H1 (cell line): ENCODE data around the gene AMN. TPM values are rescaled to one million over a fixed set of nuclear protein-coding genes. Genes with fewer than 3 reads are reported as not detected.

ENCODE experiments used
- SAP30 ChIP-seq: fragments of 300-600 bp; sonication (generic); IDR thresholded peaks from 2 replicates; pipeline ENCODE4 v1.7.1; 2012; ENCODE audit warnings: low read length, moderate library complexity, mild to moderate bottlenecking, inconsistent platforms; ENCODE audit not compliant: insufficient read depth, insufficient replicate concordance
- polyA plus RNA-seq, 7 experiments: library from polyadenylated mRNA; depleted of rRNA in 3 of 7; stranded (reverse) in 5 of 7; unstranded in 2 of 7; fragments of >200 nt in 5 of 7; fragments of 200-250 nt in 2 of 7; gene quantifications; 1 replicate in 5 of 7; 2 replicates in 1 of 7; 4 replicates in 1 of 7; pipeline versions ENCODE4 v1.2.1 to v1.2.3, GENCODE V29; 2011 to 2013; ENCODE audit warnings: missing spikeins in 2 of 7, mixed read lengths in 2 of 7
- total RNA-seq: library from RNA; stranded (reverse); fragmentation: NEBNext Ultra II Directional; extraction: Animal tissue kit (Norgen Biotek cat#: 25700); gene quantifications from 2 replicates; pipeline ENCODE4 v1.2.1, GENCODE V29; 2021
- TF ChIP-seq, protein P1 (sequence below): fragments of 300-600 bp; sonication (generic); IDR thresholded peaks from 2 replicates; pipeline ENCODE4 v1.7.1; 2012; ENCODE audit warnings: low read length, moderate library complexity, mild to moderate bottlenecking, inconsistent platforms; ENCODE audit not compliant: insufficient replicate concordance

AMN gene
- total and polyA plus RNA-seq, 2 of the 8 experiments (the other 6 are each of a cell fraction or from before 2014, with no cell fraction given) = 0.77 to 1.5 TPM

DNA sequence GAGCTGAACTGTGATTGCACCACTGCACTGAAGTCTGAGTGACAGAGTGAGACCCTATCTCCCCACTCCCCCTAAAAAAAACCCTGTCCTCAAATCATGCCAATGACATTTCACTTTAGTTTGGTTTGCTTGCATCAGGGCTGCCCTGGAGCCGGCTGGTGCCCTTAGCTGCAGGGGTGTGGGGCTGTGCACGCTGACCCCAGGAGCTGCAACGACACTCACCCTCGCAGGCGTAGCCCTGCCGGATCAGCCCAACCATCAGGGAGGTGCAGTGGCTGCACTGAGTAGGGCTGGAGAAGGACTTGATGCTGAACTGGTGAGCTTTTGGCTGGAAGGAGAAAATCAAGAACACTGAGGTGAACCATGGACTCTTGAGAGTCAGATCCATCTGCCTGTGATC is 29.8 kb downstream of the AMN start (continued):
- TF ChIP-seq, protein P1, sequence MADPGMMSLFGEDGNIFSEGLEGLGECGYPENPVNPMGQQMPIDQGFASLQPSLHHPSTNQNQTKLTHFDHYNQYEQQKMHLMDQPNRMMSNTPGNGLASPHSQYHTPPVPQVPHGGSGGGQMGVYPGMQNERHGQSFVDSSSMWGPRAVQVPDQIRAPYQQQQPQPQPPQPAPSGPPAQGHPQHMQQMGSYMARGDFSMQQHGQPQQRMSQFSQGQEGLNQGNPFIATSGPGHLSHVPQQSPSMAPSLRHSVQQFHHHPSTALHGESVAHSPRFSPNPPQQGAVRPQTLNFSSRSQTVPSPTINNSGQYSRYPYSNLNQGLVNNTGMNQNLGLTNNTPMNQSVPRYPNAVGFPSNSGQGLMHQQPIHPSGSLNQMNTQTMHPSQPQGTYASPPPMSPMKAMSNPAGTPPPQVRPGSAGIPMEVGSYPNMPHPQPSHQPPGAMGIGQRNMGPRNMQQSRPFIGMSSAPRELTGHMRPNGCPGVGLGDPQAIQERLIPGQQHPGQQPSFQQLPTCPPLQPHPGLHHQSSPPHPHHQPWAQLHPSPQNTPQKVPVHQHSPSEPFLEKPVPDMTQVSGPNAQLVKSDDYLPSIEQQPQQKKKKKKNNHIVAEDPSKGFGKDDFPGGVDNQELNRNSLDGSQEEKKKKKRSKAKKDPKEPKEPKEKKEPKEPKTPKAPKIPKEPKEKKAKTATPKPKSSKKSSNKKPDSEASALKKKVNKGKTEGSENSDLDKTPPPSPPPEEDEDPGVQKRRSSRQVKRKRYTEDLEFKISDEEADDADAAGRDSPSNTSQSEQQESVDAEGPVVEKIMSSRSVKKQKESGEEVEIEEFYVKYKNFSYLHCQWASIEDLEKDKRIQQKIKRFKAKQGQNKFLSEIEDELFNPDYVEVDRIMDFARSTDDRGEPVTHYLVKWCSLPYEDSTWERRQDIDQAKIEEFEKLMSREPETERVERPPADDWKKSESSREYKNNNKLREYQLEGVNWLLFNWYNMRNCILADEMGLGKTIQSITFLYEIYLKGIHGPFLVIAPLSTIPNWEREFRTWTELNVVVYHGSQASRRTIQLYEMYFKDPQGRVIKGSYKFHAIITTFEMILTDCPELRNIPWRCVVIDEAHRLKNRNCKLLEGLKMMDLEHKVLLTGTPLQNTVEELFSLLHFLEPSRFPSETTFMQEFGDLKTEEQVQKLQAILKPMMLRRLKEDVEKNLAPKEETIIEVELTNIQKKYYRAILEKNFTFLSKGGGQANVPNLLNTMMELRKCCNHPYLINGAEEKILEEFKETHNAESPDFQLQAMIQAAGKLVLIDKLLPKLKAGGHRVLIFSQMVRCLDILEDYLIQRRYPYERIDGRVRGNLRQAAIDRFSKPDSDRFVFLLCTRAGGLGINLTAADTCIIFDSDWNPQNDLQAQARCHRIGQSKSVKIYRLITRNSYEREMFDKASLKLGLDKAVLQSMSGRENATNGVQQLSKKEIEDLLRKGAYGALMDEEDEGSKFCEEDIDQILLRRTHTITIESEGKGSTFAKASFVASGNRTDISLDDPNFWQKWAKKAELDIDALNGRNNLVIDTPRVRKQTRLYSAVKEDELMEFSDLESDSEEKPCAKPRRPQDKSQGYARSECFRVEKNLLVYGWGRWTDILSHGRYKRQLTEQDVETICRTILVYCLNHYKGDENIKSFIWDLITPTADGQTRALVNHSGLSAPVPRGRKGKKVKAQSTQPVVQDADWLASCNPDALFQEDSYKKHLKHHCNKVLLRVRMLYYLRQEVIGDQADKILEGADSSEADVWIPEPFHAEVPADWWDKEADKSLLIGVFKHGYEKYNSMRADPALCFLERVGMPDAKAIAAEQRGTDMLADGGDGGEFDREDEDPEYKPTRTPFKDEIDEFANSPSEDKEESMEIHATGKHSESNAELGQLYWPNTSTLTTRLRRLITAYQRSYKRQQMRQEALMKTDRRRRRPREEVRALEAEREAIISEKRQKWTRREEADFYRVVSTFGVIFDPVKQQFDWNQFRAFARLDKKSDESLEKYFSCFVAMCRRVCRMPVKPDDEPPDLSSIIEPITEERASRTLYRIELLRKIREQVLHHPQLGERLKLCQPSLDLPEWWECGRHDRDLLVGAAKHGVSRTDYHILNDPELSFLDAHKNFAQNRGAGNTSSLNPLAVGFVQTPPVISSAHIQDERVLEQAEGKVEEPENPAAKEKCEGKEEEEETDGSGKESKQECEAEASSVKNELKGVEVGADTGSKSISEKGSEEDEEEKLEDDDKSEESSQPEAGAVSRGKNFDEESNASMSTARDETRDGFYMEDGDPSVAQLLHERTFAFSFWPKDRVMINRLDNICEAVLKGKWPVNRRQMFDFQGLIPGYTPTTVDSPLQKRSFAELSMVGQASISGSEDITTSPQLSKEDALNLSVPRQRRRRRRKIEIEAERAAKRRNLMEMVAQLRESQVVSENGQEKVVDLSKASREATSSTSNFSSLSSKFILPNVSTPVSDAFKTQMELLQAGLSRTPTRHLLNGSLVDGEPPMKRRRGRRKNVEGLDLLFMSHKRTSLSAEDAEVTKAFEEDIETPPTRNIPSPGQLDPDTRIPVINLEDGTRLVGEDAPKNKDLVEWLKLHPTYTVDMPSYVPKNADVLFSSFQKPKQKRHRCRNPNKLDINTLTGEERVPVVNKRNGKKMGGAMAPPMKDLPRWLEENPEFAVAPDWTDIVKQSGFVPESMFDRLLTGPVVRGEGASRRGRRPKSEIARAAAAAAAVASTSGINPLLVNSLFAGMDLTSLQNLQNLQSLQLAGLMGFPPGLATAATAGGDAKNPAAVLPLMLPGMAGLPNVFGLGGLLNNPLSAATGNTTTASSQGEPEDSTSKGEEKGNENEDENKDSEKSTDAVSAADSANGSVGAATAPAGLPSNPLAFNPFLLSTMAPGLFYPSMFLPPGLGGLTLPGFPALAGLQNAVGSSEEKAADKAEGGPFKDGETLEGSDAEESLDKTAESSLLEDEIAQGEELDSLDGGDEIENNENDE = no peak
- TF ChIP-seq SAP30 = no peak
